Esophagus muscularis mucosa (tissue), 4 donors: ENCODE measurements around the gene CRNN.
A peak's percentile ranks its signal among the peaks of the same experiment; 100 is the strongest.

Experiments
- EP300 ChIP-seq: sonication (generic); formaldehyde crosslinking; IDR thresholded peaks from one replicate; pipeline ENCODE4 v1.6.1; 2017; ENCODE audit warnings: antibody characterized with exemption
- POLR2AphosphoS5 ChIP-seq, 2 donors: sonication (generic); formaldehyde crosslinking; IDR thresholded peaks; one replicate each; pipeline ENCODE4 v1.6.1; 2017; ENCODE audit warnings: antibody characterized with exemption in 2 of 2
- TF ChIP-seq, protein P1 (sequence below), 3 experiments: fragments of 200-600 bp in 2 of 3; fragments of 450-650 bp in 1 of 3; sonication (generic) in 2 of 3; IDR thresholded peaks; one replicate each; pipeline ENCODE4 v1.5.1; 2017 to 2019; ENCODE audit warnings: antibody characterized with exemption in 3 of 3, mild to moderate bottlenecking in 2 of 3, moderate library complexity in 1 of 3

GRCh38 chr1:152461544-152461943 lies 47.5 kb upstream of the CRNN start:
- TF ChIP-seq, protein P1, sequence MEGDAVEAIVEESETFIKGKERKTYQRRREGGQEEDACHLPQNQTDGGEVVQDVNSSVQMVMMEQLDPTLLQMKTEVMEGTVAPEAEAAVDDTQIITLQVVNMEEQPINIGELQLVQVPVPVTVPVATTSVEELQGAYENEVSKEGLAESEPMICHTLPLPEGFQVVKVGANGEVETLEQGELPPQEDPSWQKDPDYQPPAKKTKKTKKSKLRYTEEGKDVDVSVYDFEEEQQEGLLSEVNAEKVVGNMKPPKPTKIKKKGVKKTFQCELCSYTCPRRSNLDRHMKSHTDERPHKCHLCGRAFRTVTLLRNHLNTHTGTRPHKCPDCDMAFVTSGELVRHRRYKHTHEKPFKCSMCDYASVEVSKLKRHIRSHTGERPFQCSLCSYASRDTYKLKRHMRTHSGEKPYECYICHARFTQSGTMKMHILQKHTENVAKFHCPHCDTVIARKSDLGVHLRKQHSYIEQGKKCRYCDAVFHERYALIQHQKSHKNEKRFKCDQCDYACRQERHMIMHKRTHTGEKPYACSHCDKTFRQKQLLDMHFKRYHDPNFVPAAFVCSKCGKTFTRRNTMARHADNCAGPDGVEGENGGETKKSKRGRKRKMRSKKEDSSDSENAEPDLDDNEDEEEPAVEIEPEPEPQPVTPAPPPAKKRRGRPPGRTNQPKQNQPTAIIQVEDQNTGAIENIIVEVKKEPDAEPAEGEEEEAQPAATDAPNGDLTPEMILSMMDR (IDR thresholded peaks at IDR 0.05), result peak; percentile 48 to 61 (median 52)
- TF ChIP-seq EP300 (no peak), POLR2AphosphoS5 (IDR thresholded peaks at IDR 0.05) (no peak)
